B cell (primary cell): ENCODE data around the gene VENTX. TPM values are rescaled to one million over a fixed set of nuclear protein-coding genes. Genes with fewer than 3 reads are reported as not detected.

Experiments
- ATAC-seq: fragments of 200-7000 bp; cut with Tn5 transposase; one replicate; pipeline ENCODE4 v1.10.0; 2021; ENCODE audit warnings: low read depth, mild to moderate bottlenecking, moderate number of reproducible peaks, moderate library complexity
- CTCF ChIA-PET: fragments of 350-600 bp; sonication (Branson Sonifier 250); formaldehyde crosslinking; loops from one replicate; lab custom pipeline; 2021; ENCODE audit warnings: antibody characterized with exemption, inconsistent platforms; lab: Charles Lee
- POLR2A ChIA-PET: fragments of 350-600 bp; sonication (Branson Sonifier 250); formaldehyde crosslinking; loops from one replicate; lab custom pipeline; 2021; ENCODE audit warnings: antibody characterized with exemption; lab: Charles Lee
- DNase-seq: peaks from one replicate; pipeline ENCODE4 v3.0.0; 2013
- H2AFZ ChIP-seq: 2 replicates; pipeline ENCODE4 v1.6.1; 2012; ENCODE audit warnings: mild to moderate bottlenecking, low read depth, low read length; ENCODE audit not compliant: insufficient read depth, poor library complexity, severe bottlenecking
- H3K27ac ChIP-seq, 2 donors: 1 replicate in 1 of 2; 2 replicates in 1 of 2; pipeline ENCODE4 v1.5.1; 2012 to 2013; ENCODE audit warnings: low read length in 2 of 2, mild to moderate bottlenecking in 2 of 2, moderate library complexity in 1 of 2
- H3K27me3 ChIP-seq, 4 experiments: fragments of 200-600 bp in 1 of 4; sonication (generic) in 1 of 4; replicated peaks in 1 of 4; 1 replicate in 2 of 4; 2 replicates in 2 of 4; pipeline versions ENCODE4 v1.6.1 to v1.7.0; 2013 to 2016; ENCODE audit warnings: low read length in 3 of 4, mild to moderate bottlenecking in 2 of 4, mixed read lengths in 1 of 4, moderate library complexity in 1 of 4; ENCODE audit not compliant: insufficient read depth in 4 of 4, control insufficient read depth in 3 of 4; ENCODE audit errors: control extremely low read depth in 1 of 4
- H3K36me3 ChIP-seq, 2 experiments: replicated peaks in 1 of 2; 1 replicate in 1 of 2; 2 replicates in 1 of 2; pipeline versions ENCODE4 v1.6.1 to v1.7.1; 2013; ENCODE audit warnings: low read length in 1 of 2; ENCODE audit not compliant: insufficient read depth in 2 of 2, control insufficient read depth in 1 of 2; ENCODE audit errors: control extremely low read depth in 1 of 2, extremely low read depth in 1 of 2
- H3K4me1 ChIP-seq, 2 donors: fragments of 200-600 bp in 1 of 2; sonication (generic) in 1 of 2; 1 replicate in 1 of 2; 2 replicates in 1 of 2; pipeline versions ENCODE4 v1.5.1 to v1.6.1; 2013 to 2017; ENCODE audit warnings: low read length in 2 of 2; ENCODE audit not compliant: control insufficient read depth in 2 of 2, insufficient read depth in 2 of 2
- H3K4me2 ChIP-seq: replicated peaks from 2 replicates; pipeline ENCODE3; 2012; ENCODE audit warnings: mild to moderate bottlenecking, low read depth, low read length; ENCODE audit not compliant: poor library complexity, severe bottlenecking
- H3K4me3 ChIP-seq, 5 experiments: fragments of 200-600 bp in 1 of 5; sonication (generic) in 1 of 5; 1 replicate in 3 of 5; 2 replicates in 2 of 5; pipeline versions ENCODE4 v1.5.1 to v1.7.0; 2011 to 2016; ENCODE audit warnings: low read length in 4 of 5, mild to moderate bottlenecking in 4 of 5, low read depth in 2 of 5, control low read depth in 1 of 5, moderate library complexity in 1 of 5; ENCODE audit not compliant: insufficient read depth in 1 of 5; ENCODE audit errors: control extremely low read depth in 1 of 5, extremely low read depth in 1 of 5
- H3K79me2 ChIP-seq: fragments of 200-600 bp; sonication (generic); one replicate; pipeline ENCODE4 v1.6.0; 2016; ENCODE audit warnings: low read length; ENCODE audit not compliant: control insufficient read depth, insufficient read depth
- H3K9ac ChIP-seq: fragments of 200-600 bp; sonication (generic); 2 replicates; pipeline ENCODE4 v1.6.1; 2017; ENCODE audit warnings: mild to moderate bottlenecking, low read length, moderate library complexity
- H3K9me3 ChIP-seq, 3 donors: one replicate each; pipeline versions ENCODE4 v1.6.1 to v1.7.1; 2013; ENCODE audit warnings: low read length in 2 of 3; ENCODE audit not compliant: control insufficient read depth in 2 of 3, insufficient read depth in 1 of 3; ENCODE audit errors: control extremely low read depth in 1 of 3
- H4K20me1 ChIP-seq: 2 replicates; pipeline ENCODE4 v1.6.0; 2012; ENCODE audit warnings: mild to moderate bottlenecking, low read length; ENCODE audit not compliant: insufficient read depth, control insufficient read depth, poor library complexity, severe bottlenecking
- H3K27ac Mint-ChIP-seq: one replicate; pipeline ENCODE4 v1.8.0; 2021; ENCODE audit warnings: mixed read lengths
- H3K27me3 Mint-ChIP-seq: one replicate; pipeline ENCODE4 v1.8.0; 2021; ENCODE audit warnings: mixed read lengths
- H3K4me1 Mint-ChIP-seq: one replicate; pipeline ENCODE4 v1.8.0; 2021; ENCODE audit warnings: mixed read lengths
- H3K4me3 Mint-ChIP-seq: one replicate; pipeline ENCODE4 v1.8.0; 2021; ENCODE audit warnings: mixed read lengths
- H3K9me3 Mint-ChIP-seq: one replicate; pipeline ENCODE4 v1.8.0; 2022; ENCODE audit warnings: mixed read lengths; ENCODE audit not compliant: insufficient read depth
- EZH2 ChIP-seq: IDR thresholded peaks from 2 replicates; pipeline ENCODE4 v1.6.1; 2012; ENCODE audit warnings: borderline replicate concordance, low read depth, mild to moderate bottlenecking, moderate library complexity, low read length; ENCODE audit not compliant: insufficient read depth, poor library complexity, severe bottlenecking
- WGBS: methylation state at CpG from one replicate; pipeline ENCODE4 v1.1.5; 2013; ENCODE audit warnings: missing lambda C conversion rate; ENCODE audit not compliant: insufficient coverage; 5-methylcytosine and 5-hydroxymethylcytosine counted together
- intact Hi-C: fragments of 100-400 bp; cut with micrococcal nuclease; formaldehyde crosslinking; loops from one replicate; pipeline ENCODE4 v1.10.0; 2022
- polyA plus RNA-seq: library from polyadenylated mRNA; depleted of rRNA; stranded (reverse); fragments of >200 nt; gene quantifications from 2 replicates; pipeline ENCODE4 v1.2.3, GENCODE V29; 2012
- total RNA-seq, 2 donors: library from RNA; stranded (reverse); fragments of 120-200 nt in 1 of 2; gene quantifications; 1 replicate in 1 of 2; 2 replicates in 1 of 2; pipeline versions ENCODE4 v1.2.3 to v1.2.4, GENCODE V29; 2013 to 2022
- TF ChIP-seq, protein P1 (sequence below): fragments of 200-600 bp; IDR thresholded peaks from one replicate; pipeline ENCODE4 v1.8.0; 2022; ENCODE audit warnings: antibody characterized with exemption, mild to moderate bottlenecking

The VENTX gene
- total and polyA plus RNA-seq, 2 donors (not counting 1 experiment from before 2014, with no cell fraction given) = 0.82 TPM; not detected in 1

DNA sequence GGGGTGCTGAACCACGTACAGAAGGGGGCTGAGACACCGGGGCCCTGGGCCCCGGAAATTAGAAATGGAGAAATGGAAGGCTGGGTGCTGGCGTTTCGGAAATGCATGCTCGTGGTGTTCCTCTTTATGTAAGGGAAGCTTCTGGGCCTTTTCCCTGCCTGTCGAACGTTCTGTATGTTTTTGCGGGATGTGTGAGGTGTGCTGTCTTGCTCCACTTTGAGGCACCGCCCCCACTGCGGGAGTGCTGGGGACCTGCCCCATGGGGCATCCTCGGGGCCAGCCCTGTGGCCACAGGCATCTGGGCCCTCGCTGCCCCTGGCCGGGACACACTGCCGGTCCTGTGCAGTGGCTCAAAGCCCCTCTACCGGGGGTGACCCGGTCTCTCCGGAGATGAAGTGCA lies 1.7 kb upstream of the VENTX start:
- Histone ChIP-seq H3K79me2 (no peaks in the 10 kb centered on the region), H3K27me3 (peaks cover 0 to 59% (median 24%) of the 10 kb centered on the region in 4 experiments), H4K20me1 (peaks cover 4% of the 10 kb centered on the region), H3K36me3 (no peaks in the 10 kb centered on the region), H3K9me3 (peaks cover 0 to 7% (median 0%) of the 10 kb centered on the region in 3 donors), H2AFZ (peak overlapping the region; percentile 63), H3K27ac (no peak overlapping the region), H3K4me2 (peak overlapping the region; percentile 86), H3K4me3 (peak overlapping the region; percentile 13 to 55 (median 31)), H3K9ac (peak overlapping the region; percentile 53), H3K4me1 (peaks cover 51 to 52% of the 10 kb centered on the region in 2 donors)
- Mint-ChIP-seq H3K9me3 (no peaks in the 10 kb centered on the region), H3K4me1 (peaks cover 26% of the 10 kb centered on the region), H3K4me3 (peak overlapping the region; percentile 80), H3K27ac (no peak overlapping the region), H3K27me3 (peaks cover 20% of the 10 kb centered on the region)
- WGBS = 3% methylated on average over 18 of the region's 18 CpGs
- DNase-seq (peak; percentile 56), ATAC-seq (peak; percentile 23)
- ChIA-PET POLR2A (no interaction called here), CTCF (no interaction called here)
- TF ChIP-seq, protein P1, sequence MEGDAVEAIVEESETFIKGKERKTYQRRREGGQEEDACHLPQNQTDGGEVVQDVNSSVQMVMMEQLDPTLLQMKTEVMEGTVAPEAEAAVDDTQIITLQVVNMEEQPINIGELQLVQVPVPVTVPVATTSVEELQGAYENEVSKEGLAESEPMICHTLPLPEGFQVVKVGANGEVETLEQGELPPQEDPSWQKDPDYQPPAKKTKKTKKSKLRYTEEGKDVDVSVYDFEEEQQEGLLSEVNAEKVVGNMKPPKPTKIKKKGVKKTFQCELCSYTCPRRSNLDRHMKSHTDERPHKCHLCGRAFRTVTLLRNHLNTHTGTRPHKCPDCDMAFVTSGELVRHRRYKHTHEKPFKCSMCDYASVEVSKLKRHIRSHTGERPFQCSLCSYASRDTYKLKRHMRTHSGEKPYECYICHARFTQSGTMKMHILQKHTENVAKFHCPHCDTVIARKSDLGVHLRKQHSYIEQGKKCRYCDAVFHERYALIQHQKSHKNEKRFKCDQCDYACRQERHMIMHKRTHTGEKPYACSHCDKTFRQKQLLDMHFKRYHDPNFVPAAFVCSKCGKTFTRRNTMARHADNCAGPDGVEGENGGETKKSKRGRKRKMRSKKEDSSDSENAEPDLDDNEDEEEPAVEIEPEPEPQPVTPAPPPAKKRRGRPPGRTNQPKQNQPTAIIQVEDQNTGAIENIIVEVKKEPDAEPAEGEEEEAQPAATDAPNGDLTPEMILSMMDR = no peak
- no peak for TF ChIP-seq EZH2
- intact Hi-C loops = no loop called here

DNA sequence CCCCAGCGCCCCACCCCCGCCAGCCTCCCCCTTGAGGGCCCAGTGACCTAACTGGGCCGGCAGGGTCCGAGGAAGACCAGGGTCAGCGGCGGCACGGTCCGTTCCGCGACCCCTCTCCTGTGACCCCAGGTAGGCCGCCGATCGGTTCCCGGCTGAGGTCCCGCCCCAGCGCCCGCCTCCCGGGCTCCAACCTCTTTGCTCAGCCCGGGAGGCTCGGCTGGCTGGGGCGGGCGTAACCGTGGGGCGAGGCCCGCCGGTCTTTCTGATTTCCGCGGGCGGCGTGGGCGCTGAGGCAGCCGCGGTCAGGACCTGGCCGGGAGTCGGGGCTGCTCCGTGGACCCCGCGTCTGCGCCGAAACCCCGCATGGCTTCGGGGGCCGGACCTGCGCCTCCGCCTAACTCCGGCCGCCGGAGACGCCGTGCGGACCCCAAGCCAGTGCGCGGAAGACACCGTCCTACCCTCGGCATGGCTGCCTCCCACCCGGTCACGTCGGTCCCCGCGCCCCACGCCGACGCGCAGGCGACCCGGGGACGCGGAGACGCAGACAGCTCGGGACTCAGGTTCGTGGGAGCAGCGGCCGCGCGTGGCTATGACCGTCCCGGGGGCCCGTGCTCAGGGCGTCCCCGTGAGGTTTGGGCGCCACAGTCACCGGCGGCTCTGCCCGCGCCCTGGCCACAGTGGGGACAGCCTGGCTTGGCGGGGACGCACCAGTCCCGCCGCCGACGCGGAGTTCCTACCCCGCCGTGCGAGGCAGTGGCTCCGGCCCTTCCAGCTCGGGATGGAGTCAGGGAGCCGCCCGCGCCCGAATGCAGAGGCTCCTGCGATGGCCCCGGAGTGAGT lies 1.0 kb upstream of the VENTX start:
- intact Hi-C loops = no loop called here
- H3K27ac Mint-ChIP-seq = no peak overlapping the region
- no peaks in the 10 kb centered on the region for H3K9me3 Mint-ChIP-seq
- ChIA-PET CTCF (no interaction called here), POLR2A (no interaction called here)
- H3K27ac ChIP-seq = no peak overlapping the region
- H2AFZ ChIP-seq = peak overlapping the region; percentile 38
- H3K36me3 ChIP-seq = no peaks in the 10 kb centered on the region
- peak; percentile 54 for DNase-seq
- H3K4me2 ChIP-seq = peak overlapping the region; percentile 86
- peaks cover 0 to 54% (median 21%) of the 10 kb centered on the region in 4 experiments for H3K27me3 ChIP-seq
- peaks cover 0 to 1% (median 0%) of the 10 kb centered on the region in 3 donors for H3K9me3 ChIP-seq
- TF ChIP-seq, protein P1 = no peak
- peak; percentile 90 for TF ChIP-seq EZH2
- H3K4me3 ChIP-seq = peak overlapping the region in 4 of 5 experiments; percentile 17 to 55 (median 38)
- peaks cover 16% of the 10 kb centered on the region for H3K27me3 Mint-ChIP-seq
- peaks cover 49 to 53% of the 10 kb centered on the region in 2 donors for H3K4me1 ChIP-seq
- WGBS = 3% methylated on average over 101 of the region's 103 CpGs
- H3K9ac ChIP-seq = peak overlapping the region; percentile 53
- peak overlapping the region; percentile 32 for H3K4me3 Mint-ChIP-seq
- H3K4me1 Mint-ChIP-seq = peaks cover 30% of the 10 kb centered on the region
- ATAC-seq = no peak
- no peaks in the 10 kb centered on the region for H3K79me2 ChIP-seq
- peaks cover 4% of the 10 kb centered on the region for H4K20me1 ChIP-seq
